Left hindlimb (tissue), 1 donor: Measurements from ENCODE around the gene CFAP119.
A peak's percentile ranks its signal among the peaks of the same experiment; 100 is the strongest.
"Not testable (repeated sequence)": the region's sequence is repeated elsewhere in the genome, so short reads cannot be mapped to it uniquely, and the experiment has no call there.

Experiments used
- DNase-seq: peaks from one replicate; pipeline ENCODE4 v3.0.0-alpha.2; 2018

The CFAP119 gene

GRCh38 chr16:30761928-30762902 lies at the start of gene CFAP119, which contains the start of gene RNF40:
TSS of gene CFAP119 (minus strand) at chr16:30762062. CDS start at chr16:30761748, 314 bp downstream.
TSS of gene RNF40 (plus strand) at chr16:30762322. CDS start at chr16:30762546, 224 bp downstream.
- peak; percentile 99 for DNase-seq

GRCh38 chr16:30809675-30810074 lies 47.8 kb upstream of the CFAP119 start:
- not testable (repeated sequence) for DNase-seq

- DNase-seq = not testable (repeated sequence)
These were observed 47.1 kb upstream of the CFAP119 start for GRCh38 chr16:30808890-30809426.

GRCh38 chr16:30808146-30808545 lies 46.3 kb upstream of the CFAP119 start:
- no peak for DNase-seq

GRCh38 chr16:30805370-30806169 lies 43.7 kb upstream of the CFAP119 start:
- DNase-seq = peak; percentile 90

- DNase-seq = no peak
These were observed 43.2 kb upstream of the CFAP119 start for GRCh38 chr16:30805056-30805369.

- DNase-seq = no peak
These were observed 41.1 kb upstream of the CFAP119 start for GRCh38 chr16:30802936-30803335.

GRCh38 chr16:30797670-30798309 lies 35.9 kb upstream of the CFAP119 start:
- DNase-seq = no peak

GRCh38 chr16:30794634-30795033 lies 32.8 kb upstream of the CFAP119 start:
- no peak for DNase-seq

- no peak for DNase-seq
These were observed 31.7 kb upstream of the CFAP119 start for GRCh38 chr16:30793508-30794069.

- DNase-seq = no peak
These were observed 25.9 kb upstream of the CFAP119 start for GRCh38 chr16:30787613-30788378.

GRCh38 chr16:30786936-30787612 lies 25.2 kb upstream of the CFAP119 start, which contains the start of gene ZNF629:
TSS of gene ZNF629 (minus strand) at chr16:30787205. CDS start at chr16:30784482, 2,723 bp downstream.
- DNase-seq = peak; percentile 83

- DNase-seq = peak; percentile 74
These were observed 24.5 kb upstream of the CFAP119 start for GRCh38 chr16:30786115-30786935.

- DNase-seq = no peak
These were observed 23.6 kb upstream of the CFAP119 start for GRCh38 chr16:30785126-30786106.

- DNase-seq = no peak
These were observed 22.4 kb upstream of the CFAP119 start for GRCh38 chr16:30784215-30784614.

- no peak for DNase-seq
These were observed 21.6 kb upstream of the CFAP119 start for GRCh38 chr16:30783280-30784109.

GRCh38 chr16:30782486-30783279 lies 20.8 kb upstream of the CFAP119 start:
- no peak for DNase-seq
